Measurements from ENCODE around the gene CYBA. TPM values are rescaled to one million over a fixed set of nuclear protein-coding genes. Genes with fewer than 3 reads are reported as not detected.

CYBA gene
- 27.1 and 97.4 TPM in 2 replicates for total RNA-seq

GRCh38 chr16:88650749-88651275, at the start of gene CYBA:
Gene CYBA (minus strand): TSS chr16:88651053. CDS start chr16:88651013, 40 bp downstream.

GRCh38 chr16:88686439-88687253, 35.8 kb upstream of the CYBA start, which contains the start of gene SNAI3:
Gene SNAI3 (minus strand): TSS chr16:88686507. CDS start chr16:88686406, 101 bp downstream.

GRCh38 chr16:88662843-88663606, 12.2 kb upstream of the CYBA start, which contains the start of gene MVD:
Gene MVD (minus strand): TSS chr16:88663091. CDS start chr16:88663080, 11 bp downstream.

GRCh38 chr16:88638323-88639230, 12.3 kb downstream of the CYBA start, which contains the start of gene IL17C:
Gene IL17C (plus strand): TSS chr16:88638572. CDS start chr16:88638642, 70 bp downstream.

Other genes with a start within 250 kb of the CYBA start
- 0.30 and 0.97 TPM in 2 replicates for gene ZFPM1, start 197.8 kb downstream of the CYBA start, total RNA-seq
- 10.1 and 12.5 TPM in 2 replicates for gene ZC3H18, start 80.7 kb downstream of the CYBA start, total RNA-seq
- gene IL17C, start 12.5 kb downstream of the CYBA start, total RNA-seq = not detected in 2 replicates
- 79.2 and 82.8 TPM in 2 replicates for gene MVD, start 12.0 kb upstream of the CYBA start, total RNA-seq
- gene SNAI3, start 35.5 kb upstream of the CYBA start, total RNA-seq = 0.32 TPM in 1 of 2 replicates, not detected in the other
- 24.9 and 26.3 TPM in 2 replicates for gene RNF166, start 55.4 kb upstream of the CYBA start, total RNA-seq
- 29.3 and 41.6 TPM in 2 replicates for gene CTU2, start 55.5 kb upstream of the CYBA start, total RNA-seq
- 167 and 169 TPM in 2 replicates for gene PIEZO1, start 134.2 kb upstream of the CYBA start, total RNA-seq
- gene CDT1, start 152.7 kb upstream of the CYBA start, total RNA-seq = 13.3 and 17.0 TPM in 2 replicates
- 121 and 151 TPM in 2 replicates for gene APRT, start 160.9 kb upstream of the CYBA start, total RNA-seq
- gene GALNS, start 205.9 kb upstream of the CYBA start, total RNA-seq = 11.7 and 16.9 TPM in 2 replicates
- 42.9 and 61.4 TPM in 2 replicates for gene TRAPPC2L, start 206.1 kb upstream of the CYBA start, total RNA-seq
- gene PABPN1L, start 215.6 kb upstream of the CYBA start, total RNA-seq = not detected in 2 replicates